DOHH2 (cell line): Measurements from ENCODE around the gene LGR5.

Source experiments
- CTCF ChIP-seq: fragments of 200-600 bp; sonication (generic); IDR thresholded peaks from one replicate; pipeline ENCODE4 v1.5.1; 2014; ENCODE audit warnings: antibody characterized with exemption, mild to moderate bottlenecking, low read depth, low read length; ENCODE audit not compliant: poor library complexity, severe bottlenecking
- EZH2phosphoT487 ChIP-seq: fragments of 200-600 bp; sonication (generic); IDR thresholded peaks from 2 replicates; pipeline ENCODE4 v1.6.1; 2017; ENCODE audit warnings: borderline replicate concordance, mild to moderate bottlenecking, antibody characterized with exemption, low read length, moderate library complexity, mixed read lengths

- TF ChIP-seq CTCF, result no peak
- TF ChIP-seq EZH2phosphoT487, result no peak
Measured at GRCh38 chr12:71584356-71584755, 144.8 kb downstream of the LGR5 start.
